GM10847 (cell line): Measurements from ENCODE around the gene SYNJ2.

Experiments used
- POLR2A ChIP-seq: IDR thresholded peaks from 2 replicates; pipeline ENCODE4 v1.6.1; 2011; ENCODE audit not compliant: insufficient read length; ENCODE audit errors: extremely low read depth

The SYNJ2 gene

DNA sequence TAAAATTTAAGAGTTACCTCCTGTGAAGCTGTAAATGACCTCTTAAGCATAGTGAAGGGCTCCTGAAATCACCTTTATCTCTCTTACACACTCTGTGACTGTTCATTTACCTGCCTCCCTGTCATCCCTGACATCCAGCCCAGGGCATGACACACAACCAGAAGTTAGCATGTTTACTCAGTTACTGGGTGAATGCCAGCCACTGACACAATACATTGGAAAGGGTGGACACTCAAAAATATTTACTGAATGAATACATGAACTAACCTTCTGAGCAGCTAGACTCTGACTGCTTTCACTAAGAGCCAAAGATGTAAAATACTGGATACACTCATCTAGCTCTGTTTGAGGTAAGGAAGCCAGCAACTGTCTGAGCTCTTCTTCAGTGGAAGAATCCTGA, 161.1 kb downstream of the SYNJ2 start:
- no peak for TF ChIP-seq POLR2A

- TF ChIP-seq POLR2A, result no peak
Observed at GRCh38 chr6:158143700-158144099, 162.0 kb downstream of the SYNJ2 start.
